ENCODE measurements around the gene FKBP2. TPM values are rescaled to one million over a fixed set of nuclear protein-coding genes. Genes with fewer than 3 reads are reported as not detected.

FKBP2 gene
- total and polyA plus RNA-seq, 2 of the 13 experiments (the other 11 are each of a cell fraction or from before 2014, with no cell fraction given): 30.1 to 53.3 TPM

GRCh38 chr11:64284048-64284961, 43.4 kb downstream of the FKBP2 start, which contains the start of gene BAD (continued):
- TF ChIP-seq ZNF501 (CRISPR knock-in tag; IDR thresholded peaks at IDR 0.05) (peak; percentile 56; the same call in 1 of the 2 replicates), LCORL (IDR thresholded peaks at IDR 0.05) (0 out of 2 replicates have a peak, but pooled peaks have one; percentile 11), LCORL (CRISPR knock-in tag; IDR thresholded peaks at IDR 0.05) (peak; percentile 48; the same call in 1 of the 2 replicates), ZNF737 (CRISPR knock-in tag; IDR thresholded peaks at IDR 0.05; ENCODE audit: borderline replicate concordance) (no peak), ZNF747 (CRISPR knock-in tag; IDR thresholded peaks at IDR 0.05; ENCODE audit: borderline replicate concordance) (no peak), ZNF510 (CRISPR knock-in tag; IDR thresholded peaks at IDR 0.05; ENCODE audit: low read depth) (no peak), ZSCAN25 (CRISPR knock-in tag; IDR thresholded peaks at IDR 0.05) (no peak), ISX (CRISPR knock-in tag; conservative IDR thresholded peaks at IDR 0.05) (no peak), ZNF256 (CRISPR knock-in tag; conservative IDR thresholded peaks at IDR 0.05) (no peak), BATF2 (CRISPR knock-in tag; IDR thresholded peaks at IDR 0.05) (no peak), MXD3 (CRISPR knock-in tag; IDR thresholded peaks at IDR 0.05) (no peak), UBTF (CRISPR knock-in tag; IDR thresholded peaks at IDR 0.05) (peak; percentile 78), SP2 (CRISPR knock-in tag; IDR thresholded peaks at IDR 0.05) (peak; percentile 90), ZNF770 (CRISPR knock-in tag; IDR thresholded peaks at IDR 0.05) (no peak), ZNF83 (CRISPR knock-in tag; IDR thresholded peaks at IDR 0.05; ENCODE audit: borderline replicate concordance) (no peak), ZNF367 (CRISPR knock-in tag; IDR thresholded peaks at IDR 0.05; ENCODE audit: borderline replicate concordance) (no peak), HBP1 (CRISPR knock-in tag; IDR thresholded peaks at IDR 0.05; ENCODE audit: low read depth) (0 out of 2 replicates have a peak, but pooled peaks have one; percentile 18), ZNF530 (CRISPR knock-in tag; IDR thresholded peaks at IDR 0.05; ENCODE audit: low read depth) (no peak), MED1 (CRISPR knock-in tag; IDR thresholded peaks at IDR 0.05) (no peak), ZNF451 (CRISPR knock-in tag; IDR thresholded peaks at IDR 0.05) (no peak), ARNTL (CRISPR knock-in tag; IDR thresholded peaks at IDR 0.05) (no peak), KMT2B (CRISPR knock-in tag; IDR thresholded peaks at IDR 0.05) (no peak), MLLT10 (CRISPR knock-in tag; IDR thresholded peaks at IDR 0.05) (no peak), ZNF326 (CRISPR knock-in tag; IDR thresholded peaks at IDR 0.05; ENCODE audit: borderline replicate concordance) (0 out of 2 replicates have a peak, but pooled peaks have one; percentile 59)

Measured in HepG2 (cell line).